ENCODE measurements around the gene STARD7.
A peak's percentile ranks its signal among the peaks of the same experiment; 100 is the strongest.

STARD7 gene

GRCh38 chr2:96159084-96159830, 49.4 kb downstream of the STARD7 start:
- H3K27ac ChIP-seq, result peak overlapping the region; percentile 31; the same call in 1 of the 2 replicates
- TF ChIP-seq, protein P1, sequence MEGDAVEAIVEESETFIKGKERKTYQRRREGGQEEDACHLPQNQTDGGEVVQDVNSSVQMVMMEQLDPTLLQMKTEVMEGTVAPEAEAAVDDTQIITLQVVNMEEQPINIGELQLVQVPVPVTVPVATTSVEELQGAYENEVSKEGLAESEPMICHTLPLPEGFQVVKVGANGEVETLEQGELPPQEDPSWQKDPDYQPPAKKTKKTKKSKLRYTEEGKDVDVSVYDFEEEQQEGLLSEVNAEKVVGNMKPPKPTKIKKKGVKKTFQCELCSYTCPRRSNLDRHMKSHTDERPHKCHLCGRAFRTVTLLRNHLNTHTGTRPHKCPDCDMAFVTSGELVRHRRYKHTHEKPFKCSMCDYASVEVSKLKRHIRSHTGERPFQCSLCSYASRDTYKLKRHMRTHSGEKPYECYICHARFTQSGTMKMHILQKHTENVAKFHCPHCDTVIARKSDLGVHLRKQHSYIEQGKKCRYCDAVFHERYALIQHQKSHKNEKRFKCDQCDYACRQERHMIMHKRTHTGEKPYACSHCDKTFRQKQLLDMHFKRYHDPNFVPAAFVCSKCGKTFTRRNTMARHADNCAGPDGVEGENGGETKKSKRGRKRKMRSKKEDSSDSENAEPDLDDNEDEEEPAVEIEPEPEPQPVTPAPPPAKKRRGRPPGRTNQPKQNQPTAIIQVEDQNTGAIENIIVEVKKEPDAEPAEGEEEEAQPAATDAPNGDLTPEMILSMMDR (conservative IDR thresholded peaks at IDR 0.05), result no peak

GRCh38 chr2:96158554-96158940, 50.1 kb downstream of the STARD7 start:
- H3K27ac ChIP-seq, result no peak overlapping the region; the same call in 1 of the 2 replicates

GRCh38 chr2:96157649-96158553, 50.7 kb downstream of the STARD7 start:
- TF ChIP-seq, protein P1 (conservative IDR thresholded peaks at IDR 0.05), result no peak
- no peak overlapping the region; the same call in 1 of the 2 replicates for H3K27ac ChIP-seq

More at GRCh38 chr2:96158554-96158940, 50.1 kb downstream of the STARD7 start:
- TF ChIP-seq, protein P1 (conservative IDR thresholded peaks at IDR 0.05), result no peak

DNA sequence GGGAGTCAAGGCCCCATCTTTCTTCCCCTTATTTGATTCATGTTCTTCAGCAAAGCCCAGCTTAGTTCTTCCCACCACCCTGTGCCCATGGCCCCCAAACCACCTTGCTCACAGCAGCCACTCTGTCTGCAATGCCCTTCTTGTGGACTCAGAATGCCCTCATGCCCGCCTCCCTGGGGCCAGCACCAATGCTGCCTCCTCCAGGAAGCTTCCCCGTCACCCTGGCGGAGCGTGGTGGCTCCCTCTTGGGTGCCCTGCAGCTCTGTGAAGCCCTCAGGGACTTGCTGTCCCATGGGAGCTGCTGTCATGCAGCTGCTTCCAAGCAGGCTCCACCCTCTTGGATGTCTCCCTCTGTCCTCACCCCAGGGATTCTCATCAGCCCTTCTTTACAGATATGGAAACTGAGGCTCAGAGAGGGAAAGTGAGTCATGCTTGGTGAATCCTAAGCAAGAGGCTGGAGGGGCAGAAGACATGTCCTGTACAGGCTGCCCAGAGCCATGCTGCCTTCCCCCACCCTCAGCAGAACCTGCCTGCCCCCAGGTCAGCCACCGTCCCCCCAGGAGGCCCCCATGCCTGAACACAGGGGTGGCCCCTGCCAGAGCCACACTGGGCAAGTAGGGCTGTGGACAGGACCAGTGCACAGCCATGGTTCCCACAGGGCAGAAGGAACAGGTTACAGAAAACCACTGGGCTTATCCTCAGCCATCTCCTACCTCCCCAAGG, 51.5 kb downstream of the STARD7 start:
- TF ChIP-seq, protein P1 (conservative IDR thresholded peaks at IDR 0.05), result no peak

DNA sequence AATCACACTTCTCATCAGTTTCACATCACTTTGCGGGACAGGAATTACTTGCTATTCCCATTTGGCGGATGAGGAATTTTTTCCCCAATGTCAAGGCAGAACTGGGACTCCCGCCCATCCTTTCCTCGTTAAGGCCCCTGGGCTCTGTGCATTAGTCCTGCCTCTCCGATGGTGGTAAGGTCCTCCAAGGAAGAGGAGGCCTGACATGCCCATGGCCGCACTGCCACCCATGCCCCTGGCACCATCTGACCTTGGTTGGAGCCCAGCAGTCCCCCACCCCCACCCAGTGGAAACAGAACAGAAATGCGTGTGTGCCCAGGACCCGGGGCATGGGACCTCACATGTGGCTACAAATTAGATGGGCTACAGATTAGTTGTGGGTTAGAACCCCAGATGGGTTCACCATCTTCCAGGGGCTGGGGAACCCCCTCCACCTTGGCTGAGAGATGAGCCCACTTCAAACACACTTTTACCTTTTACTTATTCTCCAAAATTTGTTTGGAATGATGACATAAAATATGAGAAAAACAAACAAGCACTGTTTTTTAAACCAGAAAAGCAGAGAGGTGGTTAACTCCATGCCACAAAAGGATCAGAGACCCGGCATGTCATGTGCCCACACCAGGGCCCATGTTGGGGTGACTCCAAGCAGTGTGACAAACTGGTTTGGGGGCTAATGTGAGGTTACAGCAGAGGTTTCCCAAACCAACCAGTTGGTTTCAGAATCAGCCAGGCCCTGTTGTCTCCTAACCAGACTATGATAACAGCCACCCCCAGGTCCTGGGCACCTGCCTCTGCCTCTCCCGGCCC, 52.4 kb downstream of the STARD7 start:
- no peak overlapping the region for H3K27ac ChIP-seq
- TF ChIP-seq, protein P1 (conservative IDR thresholded peaks at IDR 0.05), result no peak

More for the DNA sequence above, 51.5 kb downstream of the STARD7 start:
- H3K27ac ChIP-seq, result no peak overlapping the region

GRCh38 chr2:96154506-96155380, 53.9 kb downstream of the STARD7 start:
- TF ChIP-seq, protein P1 (conservative IDR thresholded peaks at IDR 0.05), result no peak

More at GRCh38 chr2:96154506-96155380, 53.9 kb downstream of the STARD7 start:
- H3K27ac ChIP-seq, result no peak overlapping the region
